ENCODE data around the gene OSBPL2.

The OSBPL2 gene

GRCh38 chr20:62243906-62244515, 5.7 kb downstream of the OSBPL2 start:
- DNase-seq (ENCODE audit: low read depth) = no peak
- no peak overlapping the region for H3K4me3 ChIP-seq (ENCODE audit: low read length)
- no peak for TF ChIP-seq CTCF (conservative IDR thresholded peaks at IDR 0.05; ENCODE audit: low read depth, low read length)

DNA sequence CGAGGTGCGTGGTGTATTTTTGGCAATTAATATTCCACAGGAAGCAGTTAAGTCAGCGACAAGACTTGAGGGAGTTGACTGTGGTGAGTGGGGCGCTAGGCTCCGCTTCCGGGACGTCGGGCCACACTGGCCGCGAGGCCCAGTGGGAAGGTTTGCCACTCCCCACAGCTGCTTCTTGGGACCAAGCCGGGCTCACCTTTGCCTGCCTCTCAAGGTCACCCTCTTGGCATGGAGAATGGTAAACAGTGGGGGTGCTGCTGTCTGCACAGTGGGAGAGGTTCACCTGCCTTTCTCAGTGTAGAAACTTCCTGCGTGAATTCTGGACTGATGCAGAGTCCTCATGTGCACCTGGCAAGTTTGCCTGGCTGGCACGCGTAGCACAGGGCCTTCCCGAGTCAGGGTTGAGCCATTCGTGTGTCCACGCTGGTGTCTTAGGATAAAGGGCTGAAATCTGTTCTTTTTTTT, 6.4 kb downstream of the OSBPL2 start:
- no peak overlapping the region for H3K4me3 ChIP-seq (ENCODE audit: low read length)
- TF ChIP-seq CTCF (conservative IDR thresholded peaks at IDR 0.05; ENCODE audit: low read depth, low read length) = no peak
- DNase-seq (ENCODE audit: low read depth) = no peak

GRCh38 chr20:62245911-62246280, 7.6 kb downstream of the OSBPL2 start:
- DNase-seq (ENCODE audit: low read depth) = no peak
- TF ChIP-seq CTCF (conservative IDR thresholded peaks at IDR 0.05; ENCODE audit: low read depth, low read length) = no peak
- H3K4me3 ChIP-seq (ENCODE audit: low read length) = no peak overlapping the region

DNA sequence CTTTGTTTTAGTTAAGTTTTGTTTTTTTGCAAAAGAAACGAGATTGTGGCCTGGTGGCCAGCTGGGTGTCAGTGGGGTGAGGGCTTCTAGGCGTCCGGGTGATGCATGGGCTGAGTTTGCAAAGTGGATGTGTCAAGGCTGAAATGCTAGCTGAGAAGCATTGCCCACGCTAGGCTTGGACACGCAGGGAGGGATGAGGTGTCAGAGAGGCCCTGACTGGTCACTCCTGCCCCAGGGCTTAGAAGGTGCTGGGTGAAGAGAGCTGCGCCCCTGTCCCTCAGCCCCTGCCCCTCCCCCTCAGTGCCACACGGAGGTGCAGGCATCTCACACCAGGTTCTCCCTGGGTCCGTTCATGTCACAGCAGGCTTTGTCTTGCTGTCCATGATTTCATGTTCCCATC, 8.1 kb downstream of the OSBPL2 start:
- no peak for TF ChIP-seq CTCF (conservative IDR thresholded peaks at IDR 0.05; ENCODE audit: low read depth, low read length)
- no peak overlapping the region for H3K4me3 ChIP-seq (ENCODE audit: low read length)
- no peak for DNase-seq (ENCODE audit: low read depth)

GRCh38 chr20:62246872-62247652, 8.7 kb downstream of the OSBPL2 start:
- H3K4me3 ChIP-seq (ENCODE audit: low read length) = no peak overlapping the region
- no peak for TF ChIP-seq CTCF (conservative IDR thresholded peaks at IDR 0.05; ENCODE audit: low read depth, low read length)
- no peak for DNase-seq (ENCODE audit: low read depth)

GRCh38 chr20:62248890-62249560, 10.7 kb downstream of the OSBPL2 start:
- no peak overlapping the region for H3K4me3 ChIP-seq (ENCODE audit: low read length)
- no peak for TF ChIP-seq CTCF (conservative IDR thresholded peaks at IDR 0.05; ENCODE audit: low read depth, low read length)
- DNase-seq (ENCODE audit: low read depth) = no peak
